Measurements from ENCODE around the gene MFSD12. TPM values are rescaled to one million over a fixed set of nuclear protein-coding genes. Genes with fewer than 3 reads are reported as not detected.

MFSD12 gene
- total RNA-seq, 1 experiment from 2014 or later, result 50.5 TPM

DNA sequence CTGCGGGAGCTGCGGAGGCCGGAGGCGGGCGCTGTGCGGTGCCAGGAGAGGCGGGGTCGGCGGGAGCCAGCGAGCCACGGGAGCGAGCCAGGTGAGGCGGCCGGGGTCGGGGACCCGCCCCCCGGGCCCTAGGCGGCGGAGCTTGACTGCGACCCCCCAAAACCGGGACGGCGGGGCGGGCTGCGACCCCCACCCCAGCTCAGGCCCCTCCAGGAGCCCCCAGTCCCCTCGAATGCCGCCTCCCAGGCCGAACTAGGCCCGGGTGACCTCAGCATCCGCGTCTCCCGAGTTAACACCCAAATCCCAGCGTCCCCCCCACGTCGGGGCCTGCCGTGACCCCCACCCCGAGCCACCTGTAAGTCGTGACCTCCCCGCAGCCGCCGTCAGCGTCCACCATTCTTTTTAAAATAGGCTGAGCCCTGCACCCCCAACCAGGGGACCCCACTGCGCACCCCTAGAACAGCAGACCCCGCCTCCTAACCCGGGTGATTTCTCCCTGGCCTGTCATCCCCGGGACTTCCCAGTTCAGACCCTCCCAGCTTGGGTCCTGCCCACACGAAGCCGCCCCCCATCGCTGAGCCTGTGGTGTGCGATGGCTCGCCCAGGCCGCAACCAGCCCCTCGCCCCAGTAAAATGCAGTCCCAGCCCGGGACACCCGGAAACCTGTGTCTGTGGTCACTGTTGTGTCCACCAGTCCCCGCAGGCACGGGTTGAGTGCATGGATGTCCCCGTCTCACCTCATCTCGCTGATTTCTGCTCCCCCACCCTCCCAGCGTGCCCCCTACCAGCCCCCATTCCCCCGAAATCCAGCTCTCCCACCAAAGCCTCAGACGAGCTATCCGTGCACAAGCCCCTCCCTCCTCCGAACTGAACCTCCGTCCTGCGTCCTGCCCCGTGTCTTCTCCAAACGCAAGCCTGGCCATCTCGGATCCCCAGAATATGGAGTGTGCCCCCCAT lies 50.7 kb downstream of the MFSD12 start:
- DNase-seq (ENCODE audit: low read depth), result peak; percentile 35

DNA sequence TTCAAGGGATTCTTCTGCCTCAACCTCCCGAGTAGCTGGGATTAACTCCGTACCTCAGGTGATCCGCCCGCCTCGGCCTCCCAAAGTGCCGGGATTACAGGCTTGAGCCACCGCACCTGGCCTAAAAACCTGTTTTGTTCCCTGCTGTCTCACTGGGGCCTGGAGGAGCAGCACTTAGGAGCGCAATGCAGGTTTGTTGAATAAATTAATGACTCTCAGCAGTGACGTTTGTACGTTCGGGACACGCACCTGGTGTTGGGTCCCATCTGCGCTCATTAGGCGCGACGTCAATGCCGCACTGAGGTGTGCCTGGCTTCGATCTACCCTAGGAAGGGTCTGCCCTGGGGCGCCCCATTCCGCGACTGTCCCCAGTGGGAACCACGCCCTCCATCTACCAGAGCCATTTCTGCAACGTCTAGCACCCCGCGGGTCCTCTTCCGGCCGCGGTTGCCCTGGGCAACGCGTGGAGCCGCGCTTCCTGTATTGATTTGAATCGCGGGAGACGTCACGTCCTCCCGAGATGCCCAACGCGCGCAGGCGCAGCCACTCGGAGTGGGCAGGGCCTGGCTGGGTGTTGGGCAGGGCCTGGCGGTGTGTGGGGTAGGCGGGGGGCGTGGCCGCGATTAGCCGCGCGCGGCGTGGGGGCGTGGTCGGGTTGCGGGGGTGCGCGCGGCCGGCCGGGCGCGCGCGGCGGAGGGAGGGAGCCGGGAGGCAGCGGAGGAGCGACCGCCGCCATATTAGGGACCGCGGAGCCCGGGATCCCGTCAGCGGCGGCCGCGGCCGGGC lies 51.6 kb downstream of the MFSD12 start, which contains the start of gene FZR1:
TSS of gene FZR1 (plus strand) at position 714 of the 786 bp plus-strand sequence. CDS start 16,679 bp downstream, outside the sequence.
- peak; percentile 100 for DNase-seq (ENCODE audit: low read depth)

DNA sequence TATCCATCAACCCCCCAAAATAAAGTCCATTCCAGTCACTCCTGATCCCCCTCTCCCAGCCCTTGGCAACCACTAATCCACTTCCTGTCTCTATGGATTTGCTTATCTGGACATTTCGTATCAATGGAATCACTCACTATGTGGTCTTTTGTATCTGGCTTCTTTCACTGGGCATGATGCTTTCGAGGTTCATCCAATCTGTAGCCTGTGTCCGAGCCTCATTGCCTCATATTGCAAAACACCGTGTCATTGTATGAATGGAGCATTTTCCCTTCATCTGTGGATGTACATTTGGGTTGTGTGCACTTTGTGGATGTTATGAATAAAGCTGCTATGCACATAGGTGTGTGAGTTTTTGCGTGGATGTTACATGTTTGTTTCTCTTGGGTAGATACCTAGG lies 52.7 kb downstream of the MFSD12 start:
- DNase-seq (ENCODE audit: low read depth), result no peak

GRCh38 chr19:3503036-3503572 lies 54.3 kb downstream of the MFSD12 start:
- peak; percentile 54 for DNase-seq (ENCODE audit: low read depth)

DNA sequence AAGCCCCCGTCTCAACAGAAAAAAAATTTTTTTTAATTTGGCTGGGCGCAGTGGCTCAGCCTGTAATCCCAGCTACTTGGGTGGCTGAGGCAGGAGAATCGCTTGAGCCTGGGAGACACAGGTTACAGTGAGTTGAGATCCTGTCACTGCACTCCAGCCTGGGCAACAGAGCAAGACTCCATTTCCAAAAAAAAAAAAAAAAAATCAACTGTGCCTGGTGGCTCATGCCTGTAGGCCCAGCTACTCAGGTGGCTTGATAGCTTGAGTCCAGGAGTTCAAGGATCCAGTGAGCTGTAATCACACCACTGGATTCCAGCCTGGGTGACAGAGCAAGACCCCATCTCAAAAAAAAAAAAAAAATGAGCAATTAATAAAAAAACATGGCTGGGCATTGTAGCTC lies 55.6 kb downstream of the MFSD12 start:
- no peak for DNase-seq (ENCODE audit: low read depth)

GRCh38 chr19:3500429-3501101 lies 56.8 kb downstream of the MFSD12 start, which contains the start of gene DOHH:
Gene DOHH (minus strand): TSS chr19:3500674. CDS start chr19:3496814, 3,860 bp downstream.
- DNase-seq (ENCODE audit: low read depth), result peak; percentile 98

DNA sequence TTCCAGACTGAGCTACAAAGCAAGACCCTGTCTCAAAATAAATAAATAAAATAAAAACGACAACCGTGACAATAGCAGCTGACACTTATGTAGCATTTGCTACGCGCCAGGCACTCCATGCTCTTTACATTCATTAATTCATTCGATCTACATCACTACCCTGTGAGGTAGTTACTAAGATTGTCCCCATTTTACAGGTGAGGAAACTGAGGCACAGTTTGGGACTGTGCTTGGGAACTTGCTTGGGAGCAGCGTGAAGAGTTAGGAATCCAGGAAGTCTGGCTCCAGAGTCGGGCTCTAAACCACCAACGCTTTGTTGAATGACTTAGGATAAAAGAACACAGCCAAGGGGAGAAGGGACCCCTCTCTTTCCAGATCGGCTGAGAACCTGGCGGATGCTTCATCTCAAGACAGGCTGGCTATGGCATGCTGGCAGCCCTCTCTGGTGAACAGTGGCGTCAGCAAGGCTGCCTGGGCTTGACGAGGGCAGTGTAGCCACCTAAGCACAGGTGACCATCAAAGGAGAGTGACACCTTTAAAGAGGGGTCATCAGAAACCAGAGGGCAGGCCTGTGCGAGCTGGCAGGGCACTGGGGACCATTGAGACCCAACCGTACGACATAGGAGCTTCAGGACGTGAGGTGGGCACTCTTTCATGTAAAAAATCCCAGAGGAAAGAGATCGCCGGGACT lies 57.5 kb downstream of the MFSD12 start:
- DNase-seq (ENCODE audit: low read depth), result no peak

DNA sequence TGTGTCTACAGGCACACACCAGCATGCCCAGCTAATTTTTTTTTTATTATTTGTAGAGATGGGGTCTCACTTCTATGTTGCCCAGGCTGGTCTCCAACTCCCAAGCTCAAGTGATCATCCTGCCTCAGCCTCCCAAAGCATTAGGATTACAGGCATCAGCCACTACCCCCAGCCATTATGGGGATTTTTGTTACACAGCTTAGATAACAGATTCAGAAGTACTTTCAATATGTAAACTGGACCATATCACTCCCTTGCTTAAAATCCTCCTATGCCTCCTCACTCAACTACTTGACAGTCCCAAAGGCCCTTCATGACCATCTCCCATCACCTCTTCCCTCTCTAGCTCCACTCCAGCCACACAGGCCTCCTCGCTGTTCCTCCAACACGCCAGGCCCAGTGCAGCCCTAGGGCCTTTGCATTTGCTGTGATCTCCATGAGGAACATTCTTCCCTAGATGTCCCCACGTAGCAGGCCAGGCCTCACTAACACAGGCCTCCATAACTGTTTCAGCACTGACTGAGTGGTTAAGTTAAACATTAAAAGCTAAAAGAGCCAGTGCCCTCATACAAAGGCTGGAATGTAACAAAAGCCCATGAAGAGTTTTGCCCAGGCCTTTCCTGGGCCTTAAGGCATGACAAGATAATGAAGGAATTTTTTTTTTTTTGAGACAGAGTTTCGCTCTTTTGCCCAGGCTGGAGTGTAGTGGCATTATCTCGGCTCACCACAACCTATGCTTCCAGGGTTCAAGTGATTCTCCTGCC lies 59.4 kb downstream of the MFSD12 start:
- DNase-seq (ENCODE audit: low read depth), result no peak

GRCh38 chr19:3496392-3497273 lies 60.8 kb downstream of the MFSD12 start:
- no peak for DNase-seq (ENCODE audit: low read depth)

DNA sequence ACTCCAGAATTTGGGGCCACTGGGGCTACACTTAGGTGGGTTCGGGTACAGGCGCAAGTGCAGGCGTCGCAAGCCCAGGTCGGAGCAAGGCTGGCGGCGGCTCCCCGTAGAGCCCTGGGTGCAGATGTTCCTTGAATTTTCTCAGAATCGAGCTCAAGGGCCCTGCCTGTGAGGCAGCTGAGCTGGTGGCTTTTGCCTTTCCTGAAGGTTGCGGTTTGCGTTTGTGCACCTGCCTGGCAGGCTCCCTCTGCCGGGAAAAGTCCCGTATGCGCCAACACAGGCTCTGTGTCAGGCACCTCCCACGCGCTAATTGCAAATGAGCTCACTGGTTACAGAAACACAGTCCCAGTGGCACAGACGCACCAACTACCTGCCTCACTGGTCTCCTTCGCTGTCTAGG lies 62.8 kb downstream of the MFSD12 start:
- no peak for DNase-seq (ENCODE audit: low read depth)

Other genes with a start within 250 kb of the MFSD12 start
- gene NFIC, start 191.0 kb downstream of the MFSD12 start, total RNA-seq (2014; rRNA removed; shearing (Covaris generic)), result 16.0 and 20.2 TPM in 2 replicates
- not detected in 2 replicates for gene SMIM24, start 77.1 kb downstream of the MFSD12 start, total RNA-seq (2014; rRNA removed; shearing (Covaris generic))
- not detected in 2 replicates for gene SMIM44, start 74.1 kb downstream of the MFSD12 start, total RNA-seq (2014; rRNA removed; shearing (Covaris generic))
- 22.9 and 24.2 TPM in 2 replicates for gene DOHH, start 56.9 kb downstream of the MFSD12 start, total RNA-seq (2014; rRNA removed; shearing (Covaris generic))
- gene FZR1, start 51.3 kb downstream of the MFSD12 start, total RNA-seq (2014; rRNA removed; shearing (Covaris generic)), result 43.7 and 46.9 TPM in 2 replicates
- not detected in 2 replicates for gene TEKTIP1, start 18.4 kb downstream of the MFSD12 start, total RNA-seq (2014; rRNA removed; shearing (Covaris generic))
- 79.9 TPM in 2 replicates for gene HMG20B, start 15.4 kb upstream of the MFSD12 start, total RNA-seq (2014; rRNA removed; shearing (Covaris generic))
- gene GIPC3, start 27.9 kb upstream of the MFSD12 start, total RNA-seq (2014; rRNA removed; shearing (Covaris generic)), result not detected in 2 replicates
- 0.39 TPM in 1 of 2 replicates, not detected in the other for gene TBXA2R, start 49.3 kb upstream of the MFSD12 start, total RNA-seq (2014; rRNA removed; shearing (Covaris generic))
- 29.9 and 52.6 TPM in 2 replicates for gene CACTIN, start 69.2 kb upstream of the MFSD12 start, total RNA-seq (2014; rRNA removed; shearing (Covaris generic))
- 5.2 and 8.6 TPM in 2 replicates for gene PIP5K1C, start 142.9 kb upstream of the MFSD12 start, total RNA-seq (2014; rRNA removed; shearing (Covaris generic))
- 0.03 TPM in 1 of 2 replicates, not detected in the other for gene TJP3, start 150.8 kb upstream of the MFSD12 start, total RNA-seq (2014; rRNA removed; shearing (Covaris generic))
- gene APBA3, start 204.1 kb upstream of the MFSD12 start, total RNA-seq (2014; rRNA removed; shearing (Covaris generic)), result 30.9 and 32.6 TPM in 2 replicates
- gene MRPL54, start 205.1 kb upstream of the MFSD12 start, total RNA-seq (2014; rRNA removed; shearing (Covaris generic)), result 140 and 153 TPM in 2 replicates
- not detected in 2 replicates for gene RAX2, start 214.6 kb upstream of the MFSD12 start, total RNA-seq (2014; rRNA removed; shearing (Covaris generic))
- 0.86 and 4.0 TPM in 2 replicates for gene MATK, start 228.8 kb upstream of the MFSD12 start, total RNA-seq (2014; rRNA removed; shearing (Covaris generic))

Measured in Daoy (cell line).